ENCODE results near the gene HTT.

DNA sequence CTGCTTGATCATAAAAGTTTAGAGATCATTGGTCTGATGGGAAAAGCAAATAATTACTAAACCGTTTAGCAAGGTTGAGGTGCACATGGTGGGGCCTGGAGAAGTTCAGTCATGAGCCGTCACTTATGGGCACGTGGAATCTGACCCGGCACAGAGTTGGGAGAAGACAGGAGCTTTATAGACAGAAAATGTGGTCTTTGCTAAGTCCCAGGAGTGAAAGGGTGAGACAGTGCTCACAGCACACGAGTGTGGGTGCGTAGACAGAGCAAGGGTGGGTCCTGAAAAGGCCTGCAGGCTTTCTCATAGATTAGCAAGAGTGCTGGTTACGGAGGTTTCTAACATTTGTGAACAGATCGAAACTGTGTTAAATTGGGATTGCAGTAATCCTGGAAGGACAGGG lies 43.8 kb downstream of the HTT start:
- TF ChIP-seq, protein P1, sequence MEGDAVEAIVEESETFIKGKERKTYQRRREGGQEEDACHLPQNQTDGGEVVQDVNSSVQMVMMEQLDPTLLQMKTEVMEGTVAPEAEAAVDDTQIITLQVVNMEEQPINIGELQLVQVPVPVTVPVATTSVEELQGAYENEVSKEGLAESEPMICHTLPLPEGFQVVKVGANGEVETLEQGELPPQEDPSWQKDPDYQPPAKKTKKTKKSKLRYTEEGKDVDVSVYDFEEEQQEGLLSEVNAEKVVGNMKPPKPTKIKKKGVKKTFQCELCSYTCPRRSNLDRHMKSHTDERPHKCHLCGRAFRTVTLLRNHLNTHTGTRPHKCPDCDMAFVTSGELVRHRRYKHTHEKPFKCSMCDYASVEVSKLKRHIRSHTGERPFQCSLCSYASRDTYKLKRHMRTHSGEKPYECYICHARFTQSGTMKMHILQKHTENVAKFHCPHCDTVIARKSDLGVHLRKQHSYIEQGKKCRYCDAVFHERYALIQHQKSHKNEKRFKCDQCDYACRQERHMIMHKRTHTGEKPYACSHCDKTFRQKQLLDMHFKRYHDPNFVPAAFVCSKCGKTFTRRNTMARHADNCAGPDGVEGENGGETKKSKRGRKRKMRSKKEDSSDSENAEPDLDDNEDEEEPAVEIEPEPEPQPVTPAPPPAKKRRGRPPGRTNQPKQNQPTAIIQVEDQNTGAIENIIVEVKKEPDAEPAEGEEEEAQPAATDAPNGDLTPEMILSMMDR (IDR thresholded peaks at IDR 0.05) = no peak
- TF ChIP-seq POLR2A (IDR thresholded peaks at IDR 0.05) (no peak), POLR2AphosphoS5 (IDR thresholded peaks at IDR 0.05) (no peak), EP300 (IDR thresholded peaks at IDR 0.05) (no peak)

All from suprapubic skin (tissue), 4 donors.